Dermis blood vessel endothelial cell (primary cell): ENCODE data around the gene ZNF217. TPM values are rescaled to one million over a fixed set of nuclear protein-coding genes. Genes with fewer than 3 reads are reported as not detected.
A peak's percentile ranks its signal among the peaks of the same experiment; 100 is the strongest.
"Not testable (repeated sequence)": the region's sequence is repeated elsewhere in the genome, so short reads cannot be mapped to it uniquely, and the experiment has no call there.

Experiments used
- DNase-seq: peaks from one replicate; pipeline ENCODE4 v3.0.0; 2010
- total RNA-seq: library from RNA; depleted of rRNA; stranded (reverse); fragments of >200 nt; gene quantifications from 2 replicates; pipeline ENCODE4 v1.2.3, GENCODE V29; 2014

The ZNF217 gene
- total RNA-seq, 1 donor from 2014 or later: 17.5 TPM

DNA sequence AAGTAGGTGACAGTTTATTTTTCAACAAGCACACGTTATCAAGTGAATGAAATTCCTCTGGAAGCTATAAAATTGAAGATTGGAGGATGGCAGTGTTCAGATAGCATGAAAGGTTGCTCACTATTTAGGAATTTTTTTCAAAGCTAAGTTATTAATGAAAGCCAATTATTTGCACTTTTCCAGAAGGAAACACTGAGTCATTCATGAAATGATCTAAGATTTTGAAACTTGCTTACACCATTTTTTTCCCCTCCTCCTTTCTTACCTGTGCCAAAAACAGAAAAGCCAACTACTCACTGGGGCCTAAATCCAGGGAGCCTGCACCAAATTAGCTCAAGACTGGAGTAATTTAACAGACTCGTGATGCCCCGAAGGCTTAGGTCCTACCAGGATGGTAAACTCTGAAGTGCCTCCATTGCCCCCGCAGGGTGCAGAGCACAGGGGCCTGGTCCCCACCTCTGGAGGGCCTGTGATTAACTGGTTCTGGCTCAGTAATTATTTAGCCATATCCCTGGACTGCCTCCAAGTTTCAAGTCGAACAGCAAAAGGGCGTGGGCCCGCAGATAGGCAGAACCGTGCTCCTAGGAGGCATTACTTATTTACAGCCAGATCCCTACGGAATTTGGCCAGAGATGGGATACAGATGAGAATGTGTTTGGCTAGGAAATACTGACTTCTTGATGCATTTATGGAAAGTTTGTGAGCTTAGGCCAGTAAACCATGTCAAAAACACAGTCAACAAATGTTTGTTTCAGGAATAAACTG lies 28.0 kb upstream of the ZNF217 start:
- peak; percentile 83 for DNase-seq

DNA sequence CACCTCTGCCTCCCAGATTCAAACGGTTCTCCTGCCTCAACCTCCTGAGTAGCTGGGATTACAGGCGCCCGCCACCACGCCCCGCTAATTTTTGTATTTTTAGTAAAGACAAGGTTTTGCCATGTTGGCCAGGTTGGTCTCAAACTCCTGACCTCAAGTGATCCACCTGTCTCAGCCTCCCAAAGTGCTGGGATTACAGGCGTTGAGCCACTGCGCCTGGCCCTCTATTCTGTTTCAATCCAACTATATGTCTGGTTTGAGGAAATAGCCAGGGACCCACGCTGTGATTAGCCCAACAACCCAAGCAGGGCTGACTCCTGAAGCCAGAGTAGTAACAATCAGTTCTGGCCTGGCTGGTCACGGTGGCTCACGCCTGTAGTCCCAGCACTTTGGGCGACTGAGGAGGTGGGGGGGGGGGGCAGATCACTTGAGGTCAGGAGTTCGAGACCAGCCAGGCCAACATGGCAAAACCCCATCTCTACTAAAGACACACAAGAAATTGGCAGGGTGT lies 24.9 kb upstream of the ZNF217 start:
- DNase-seq: not testable (repeated sequence)

DNA sequence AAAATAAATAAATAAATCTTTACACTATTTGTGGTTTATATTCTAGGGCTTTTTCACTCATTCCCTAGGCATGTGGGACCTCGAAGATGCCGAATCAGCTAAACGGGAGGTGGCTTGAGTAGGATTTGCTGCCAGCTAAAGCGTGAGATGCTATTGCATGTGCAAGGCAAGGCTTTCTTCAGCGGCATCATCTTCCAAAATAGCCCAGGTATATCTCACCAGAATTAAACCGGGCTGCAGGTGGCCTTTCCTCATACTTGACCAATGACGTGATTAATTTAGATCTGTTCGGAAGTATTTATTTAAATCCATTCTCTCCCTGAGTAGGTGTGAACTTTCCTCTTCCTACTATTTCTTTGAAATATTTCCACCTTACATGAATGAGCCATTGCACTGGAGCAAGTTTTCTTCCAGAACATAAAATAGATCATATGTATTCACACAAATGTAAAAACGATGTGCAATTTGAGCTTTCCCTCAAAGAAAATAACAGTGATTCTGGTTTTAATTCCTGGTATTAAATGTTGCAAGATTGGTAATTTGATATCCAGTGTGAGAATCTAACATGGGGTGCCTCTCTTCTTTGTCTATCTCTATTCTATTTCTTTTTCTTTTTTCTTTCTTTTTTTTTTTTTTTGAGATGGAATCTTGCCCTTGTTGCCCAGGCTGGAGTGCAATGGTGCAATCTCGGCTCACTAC lies 24.3 kb upstream of the ZNF217 start:
- no peak for DNase-seq

DNA sequence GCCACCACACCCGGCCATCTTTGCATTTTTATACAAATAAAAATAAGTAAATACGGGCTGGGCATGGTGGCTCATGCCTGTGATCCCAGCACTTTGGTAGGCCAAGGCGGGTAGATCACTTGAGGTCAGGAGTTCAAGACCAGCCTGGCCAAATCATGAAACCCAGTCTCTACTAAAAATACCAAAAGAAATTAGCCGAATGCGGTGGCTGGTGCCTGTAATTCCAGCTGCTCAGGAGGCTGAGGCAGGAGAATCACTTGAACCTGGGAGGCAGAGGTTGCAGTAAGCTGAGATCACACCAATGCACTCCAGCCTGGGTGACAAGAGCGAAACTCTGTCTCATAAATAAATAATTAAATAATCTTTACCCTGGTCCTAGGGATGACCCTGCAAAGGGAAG lies 22.9 kb upstream of the ZNF217 start:
- not testable (repeated sequence) for DNase-seq

DNA sequence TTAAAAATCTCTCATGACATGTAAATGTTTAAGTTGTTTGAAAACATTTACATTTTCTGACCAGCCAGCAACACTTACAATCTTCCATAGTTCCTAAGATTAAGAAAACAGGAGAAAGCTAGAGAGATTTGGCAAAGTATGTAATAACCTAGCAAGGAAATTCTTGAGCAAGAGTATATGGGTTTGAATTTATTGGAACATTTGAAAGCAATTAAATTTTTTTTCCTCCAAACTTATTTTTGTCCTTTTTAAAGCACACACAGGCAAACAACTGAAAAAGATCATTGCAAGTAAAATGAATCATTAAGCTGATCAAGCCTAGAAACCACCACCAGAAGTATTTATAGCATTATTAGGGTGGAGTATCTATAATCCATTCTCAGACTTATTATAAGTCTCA lies 20.1 kb upstream of the ZNF217 start:
- no peak for DNase-seq

DNA sequence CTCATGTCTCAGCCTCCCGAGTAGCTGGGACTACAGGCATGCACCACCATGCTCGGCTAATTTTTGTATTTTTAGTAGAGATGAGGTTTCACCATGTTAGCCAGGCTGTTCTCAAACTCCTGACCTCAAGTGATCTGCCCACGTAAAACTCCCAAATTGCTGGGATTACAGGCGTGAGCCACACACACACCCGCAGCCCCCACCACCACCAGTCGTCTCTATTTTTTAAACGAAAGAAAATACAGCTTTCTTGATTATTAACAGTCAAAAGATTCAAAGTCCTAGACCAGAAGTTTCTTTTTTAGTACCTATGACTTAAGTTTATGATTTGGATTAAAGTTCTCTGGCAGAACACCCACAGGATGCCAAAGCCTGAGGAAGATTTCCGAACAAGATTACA lies 18.6 kb upstream of the ZNF217 start:
- DNase-seq: not testable (repeated sequence)

DNA sequence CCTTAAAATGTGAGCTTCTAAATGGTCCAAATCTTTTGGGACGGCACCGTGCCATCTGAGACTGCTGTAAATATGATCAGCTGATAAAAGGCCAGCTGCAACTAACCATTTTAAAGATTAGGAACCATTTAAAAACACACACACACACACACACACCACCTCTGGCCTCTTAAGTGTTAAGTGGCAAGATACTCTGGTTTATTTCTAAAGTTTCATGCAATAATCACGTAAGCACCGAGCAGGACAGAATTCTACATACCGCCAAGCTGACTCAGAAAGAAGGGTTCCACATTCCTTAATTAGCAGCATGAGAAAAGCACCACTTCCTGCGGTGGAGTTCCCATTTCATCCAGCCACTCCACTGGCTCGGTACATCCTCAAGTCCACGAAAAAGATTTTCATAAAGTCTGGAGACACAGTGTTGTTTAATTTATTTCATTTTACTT lies 17.8 kb upstream of the ZNF217 start:
- DNase-seq: peak; percentile 79

DNA sequence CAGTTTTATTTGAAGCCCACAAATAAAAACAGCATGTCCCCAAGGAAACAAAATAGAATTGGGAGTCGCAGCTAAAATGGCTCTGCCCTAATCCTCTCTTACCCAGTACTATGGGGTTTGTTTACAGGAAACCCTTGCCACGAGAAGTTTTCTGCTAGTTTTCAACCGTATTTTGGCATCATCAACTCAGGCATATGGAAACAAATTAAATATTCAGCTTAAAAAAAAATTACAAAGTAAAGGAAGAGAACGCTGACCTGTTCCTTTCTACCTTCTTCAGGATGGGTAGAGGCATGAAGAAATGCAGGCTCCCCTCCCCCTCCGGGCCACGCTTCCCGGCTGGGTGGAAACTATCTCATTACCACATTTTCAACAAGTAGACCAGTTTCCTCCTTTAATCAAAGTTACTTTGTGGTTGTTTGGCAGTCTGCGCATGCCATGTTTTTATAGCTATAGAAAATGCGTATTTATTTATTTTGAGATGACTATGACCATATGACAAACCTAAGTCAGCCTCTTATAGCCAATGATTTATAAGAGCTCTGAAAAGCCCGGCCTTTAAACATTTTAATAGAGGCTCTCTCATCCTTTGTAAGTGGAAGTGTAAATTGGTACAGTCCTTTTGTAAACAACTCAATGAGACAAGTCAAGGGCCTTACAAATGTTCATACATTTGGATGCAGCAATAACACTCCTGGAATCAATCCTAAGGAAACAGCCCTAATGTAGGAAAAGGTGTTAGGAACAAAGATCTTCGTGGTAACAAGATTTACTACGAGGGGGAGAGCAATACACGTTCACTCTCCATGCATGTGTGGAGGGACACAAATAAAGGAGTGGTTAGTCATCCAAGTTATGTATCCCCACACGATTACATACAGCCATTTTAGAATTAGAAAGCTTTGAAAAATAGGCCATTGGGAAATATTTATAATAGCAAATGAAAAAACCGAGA lies 16.1 kb upstream of the ZNF217 start:
- DNase-seq: peak; percentile 46

DNA sequence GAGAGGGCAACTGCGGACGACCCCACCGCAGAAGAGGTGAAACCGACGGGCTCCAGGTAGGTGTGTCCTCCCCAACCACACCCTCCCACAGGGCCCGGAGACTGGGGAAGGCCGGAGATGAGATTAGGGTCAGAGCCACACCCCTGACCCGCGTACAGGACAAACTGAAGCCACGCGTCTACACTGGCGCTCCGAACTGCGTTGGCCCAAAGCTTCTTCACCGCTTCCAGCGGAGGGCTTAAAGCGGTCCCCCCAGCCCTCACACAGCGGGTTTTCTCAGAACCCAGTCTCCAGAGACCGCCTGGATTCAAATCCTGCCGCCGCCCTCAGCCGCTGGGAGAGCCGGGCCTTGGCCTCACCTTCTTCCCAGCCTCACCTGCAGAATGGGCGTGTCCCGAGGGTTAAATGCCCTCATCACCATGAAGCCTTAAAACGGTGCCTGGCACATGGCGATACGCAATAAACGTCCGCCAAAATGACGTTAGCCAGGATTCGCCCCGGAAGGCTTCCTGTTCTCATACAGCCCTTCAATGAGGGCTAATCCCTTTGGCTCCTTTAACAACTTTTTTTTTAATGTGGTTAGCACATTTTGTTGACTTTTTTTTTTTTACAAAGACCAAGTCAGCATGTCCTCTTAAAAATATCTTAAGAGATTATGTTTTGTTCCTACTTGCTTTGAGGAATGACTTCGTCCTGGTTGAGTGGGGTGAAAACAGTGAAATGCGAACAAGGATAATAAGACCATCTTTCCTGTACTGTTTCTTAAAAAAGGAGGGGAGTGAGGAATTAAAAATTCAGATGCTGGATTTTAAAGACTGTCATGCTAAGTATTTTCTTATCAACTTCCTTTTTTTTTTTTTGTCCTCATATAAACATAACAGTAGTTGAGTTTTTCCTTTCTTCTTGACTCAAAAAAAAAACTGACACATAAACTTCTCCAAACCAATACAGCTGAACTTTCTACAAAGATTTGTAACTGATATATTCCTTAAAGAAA lies 15.1 kb upstream of the ZNF217 start:
- DNase-seq: no peak

DNA sequence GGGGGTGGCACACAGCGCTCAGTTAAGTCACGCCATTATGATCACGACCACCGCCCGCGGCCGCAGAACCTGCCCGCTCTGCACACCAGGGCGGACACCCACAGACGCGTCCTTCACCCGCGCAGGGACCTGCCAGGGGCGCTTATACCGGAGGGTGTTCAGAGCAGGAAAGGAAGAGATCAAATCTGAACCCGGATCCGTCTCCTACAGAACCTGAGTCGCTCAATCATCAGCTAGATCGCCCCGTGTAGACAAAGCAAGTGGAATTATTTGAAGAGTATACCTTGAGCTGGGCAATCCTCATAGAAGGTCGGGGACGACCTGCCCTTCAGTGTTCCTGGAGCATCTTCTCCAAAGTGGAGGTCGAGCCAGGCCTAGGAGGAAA lies 14.4 kb upstream of the ZNF217 start:
- DNase-seq: no peak

DNA sequence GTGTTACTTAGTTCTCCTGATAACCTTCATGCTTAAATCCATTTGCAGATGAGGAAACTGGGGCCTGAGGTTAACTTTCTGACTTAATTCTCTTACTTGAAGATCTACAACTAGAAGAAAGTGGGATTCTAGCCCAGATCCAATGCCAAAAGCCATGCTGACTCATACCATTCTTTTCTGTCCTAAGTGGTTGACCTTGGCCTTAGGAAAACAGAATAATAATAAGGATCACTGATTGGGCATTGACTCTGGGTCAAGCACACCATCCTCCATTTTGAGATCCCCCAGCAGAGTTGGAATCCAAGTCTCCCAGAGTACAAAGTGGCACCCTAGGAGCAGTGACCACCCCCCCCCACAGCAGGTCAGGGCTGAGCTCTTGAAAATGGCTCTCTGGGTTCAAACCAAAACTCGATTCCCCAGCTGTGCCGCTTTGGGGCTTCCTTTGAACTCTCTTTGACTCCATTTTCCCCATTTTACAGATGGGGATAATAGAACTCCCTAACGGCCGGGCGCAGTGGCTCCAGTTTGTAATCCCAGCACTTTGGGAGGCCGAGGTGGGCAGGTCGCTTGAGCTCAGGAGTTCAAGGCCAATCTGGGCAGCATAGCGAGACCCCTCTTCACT lies 12.8 kb upstream of the ZNF217 start:
- DNase-seq: peak; percentile 89

DNA sequence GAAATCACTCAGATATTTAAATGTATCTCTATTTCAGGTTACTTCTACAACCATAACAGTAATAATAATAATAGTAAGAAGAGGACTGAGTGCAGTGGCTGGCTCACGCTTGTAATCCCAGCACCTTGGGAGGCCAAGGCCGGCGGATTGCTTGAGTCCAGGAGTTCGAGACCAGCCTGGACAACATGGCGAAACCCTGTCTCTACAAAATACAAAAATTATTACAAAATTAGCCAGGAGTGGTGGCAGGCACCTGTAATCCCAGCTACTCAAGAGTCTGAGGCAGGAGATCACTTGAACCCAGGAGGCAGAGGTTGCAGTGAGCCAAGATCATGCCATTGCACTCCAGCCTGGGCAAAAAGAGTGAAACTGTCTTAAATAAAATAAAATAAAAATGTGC lies 11.8 kb upstream of the ZNF217 start:
- not testable (repeated sequence) for DNase-seq

DNA sequence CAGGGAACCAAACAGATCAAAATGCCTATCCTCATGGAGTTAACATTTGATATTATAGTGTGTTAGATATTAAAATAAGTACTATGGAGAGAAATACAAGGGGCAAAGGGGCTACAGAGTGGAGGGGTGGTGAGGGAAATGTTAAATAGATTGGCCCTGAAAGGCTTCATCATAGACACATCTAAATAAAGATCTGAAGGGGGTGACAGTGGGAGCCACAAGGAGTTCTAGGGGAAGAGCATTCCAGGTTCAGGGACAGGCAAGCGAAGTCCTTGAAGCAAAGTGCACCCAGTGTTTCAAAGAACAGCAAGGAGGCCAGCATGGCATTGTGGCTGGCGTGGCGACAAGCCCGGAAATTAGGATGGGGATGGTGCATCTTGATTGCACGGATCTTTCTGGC lies 11.2 kb upstream of the ZNF217 start:
- not testable (repeated sequence) for DNase-seq

DNA sequence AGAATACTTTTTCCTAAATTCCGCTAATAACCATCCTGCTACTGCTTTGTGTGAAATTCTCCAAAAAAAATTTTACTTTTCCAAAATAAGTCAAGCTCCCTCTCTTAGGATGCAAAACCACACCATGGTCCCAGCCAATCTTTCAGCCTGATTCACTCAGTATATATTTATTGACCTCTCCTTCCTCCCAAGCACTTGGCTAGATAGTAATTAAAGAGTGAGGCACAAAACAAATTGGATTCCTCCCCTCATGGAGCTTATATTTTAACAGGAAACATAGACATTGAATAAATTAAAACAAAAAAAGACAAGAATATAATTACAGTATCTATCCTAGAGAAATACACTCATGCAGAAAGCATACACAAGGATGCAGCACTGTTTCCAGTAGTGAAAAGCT lies 9.0 kb upstream of the ZNF217 start:
- no peak for DNase-seq

DNA sequence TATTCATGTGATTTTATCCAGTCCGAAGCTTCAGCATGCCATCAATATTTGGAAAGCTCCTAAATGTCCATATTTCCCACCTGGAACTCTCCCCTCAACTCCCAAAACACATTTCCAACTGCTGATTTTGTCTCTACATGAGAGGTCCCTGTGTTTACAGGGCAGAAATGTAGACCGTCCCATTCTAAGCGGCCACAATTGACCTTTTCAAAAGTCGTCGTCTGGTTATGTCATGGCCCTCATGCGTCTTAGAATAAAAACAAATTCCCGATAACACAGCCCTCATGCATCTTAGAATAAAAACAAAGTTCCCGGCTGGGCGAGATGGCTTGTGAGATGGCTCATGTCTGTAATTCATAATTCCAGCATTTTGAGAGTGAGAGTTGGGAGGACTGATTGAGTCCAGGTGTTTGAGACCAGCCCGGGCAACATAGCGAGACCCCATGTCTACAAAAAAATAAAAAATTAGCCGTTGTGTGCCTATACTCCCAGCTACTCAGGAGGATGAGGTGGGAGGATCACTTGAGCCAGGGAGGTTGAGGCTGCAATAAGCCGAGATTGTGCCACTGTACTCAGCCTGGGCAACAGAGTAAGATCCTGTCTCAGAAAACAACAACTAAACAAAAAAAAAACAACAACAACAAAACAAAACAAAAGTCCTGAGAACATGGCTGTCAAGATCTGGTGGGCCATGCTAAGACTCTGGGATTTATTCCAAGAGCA lies 6.4 kb upstream of the ZNF217 start:
- DNase-seq: no peak

DNA sequence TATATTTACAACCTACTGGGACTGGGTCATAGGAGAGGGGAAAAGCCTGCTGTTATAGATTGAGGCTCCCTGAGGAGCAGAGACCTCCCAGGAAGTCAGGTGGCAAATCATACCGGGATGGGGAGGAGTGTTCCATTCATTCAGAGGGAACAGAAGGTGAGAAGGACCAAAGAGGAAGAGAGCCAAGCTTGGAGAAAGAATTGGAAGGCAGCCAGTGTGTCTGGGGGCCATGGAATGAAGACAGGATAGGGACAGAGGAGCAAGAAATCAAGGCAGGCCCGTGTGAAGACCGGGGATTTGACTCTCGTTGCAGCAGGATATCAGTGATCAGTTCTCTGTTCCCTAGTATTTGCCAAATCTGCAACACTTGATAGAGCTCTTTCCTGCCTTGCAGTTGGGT lies 5.7 kb upstream of the ZNF217 start:
- no peak for DNase-seq

DNA sequence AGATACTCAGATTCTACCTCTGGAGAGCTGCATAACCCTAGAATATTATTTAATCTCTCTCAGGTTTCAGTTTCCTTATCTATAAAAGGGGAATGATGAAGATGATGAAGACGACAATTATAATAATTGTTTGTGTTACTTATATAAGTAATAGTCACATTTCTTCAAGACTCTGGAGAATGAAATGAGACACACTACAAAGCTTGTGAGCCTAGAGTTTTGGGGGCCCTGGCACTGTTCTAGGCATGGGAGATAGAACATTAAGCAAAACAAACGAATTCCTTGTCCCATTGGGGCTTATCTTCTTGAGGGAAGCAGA lies 5.4 kb upstream of the ZNF217 start:
- no peak for DNase-seq

DNA sequence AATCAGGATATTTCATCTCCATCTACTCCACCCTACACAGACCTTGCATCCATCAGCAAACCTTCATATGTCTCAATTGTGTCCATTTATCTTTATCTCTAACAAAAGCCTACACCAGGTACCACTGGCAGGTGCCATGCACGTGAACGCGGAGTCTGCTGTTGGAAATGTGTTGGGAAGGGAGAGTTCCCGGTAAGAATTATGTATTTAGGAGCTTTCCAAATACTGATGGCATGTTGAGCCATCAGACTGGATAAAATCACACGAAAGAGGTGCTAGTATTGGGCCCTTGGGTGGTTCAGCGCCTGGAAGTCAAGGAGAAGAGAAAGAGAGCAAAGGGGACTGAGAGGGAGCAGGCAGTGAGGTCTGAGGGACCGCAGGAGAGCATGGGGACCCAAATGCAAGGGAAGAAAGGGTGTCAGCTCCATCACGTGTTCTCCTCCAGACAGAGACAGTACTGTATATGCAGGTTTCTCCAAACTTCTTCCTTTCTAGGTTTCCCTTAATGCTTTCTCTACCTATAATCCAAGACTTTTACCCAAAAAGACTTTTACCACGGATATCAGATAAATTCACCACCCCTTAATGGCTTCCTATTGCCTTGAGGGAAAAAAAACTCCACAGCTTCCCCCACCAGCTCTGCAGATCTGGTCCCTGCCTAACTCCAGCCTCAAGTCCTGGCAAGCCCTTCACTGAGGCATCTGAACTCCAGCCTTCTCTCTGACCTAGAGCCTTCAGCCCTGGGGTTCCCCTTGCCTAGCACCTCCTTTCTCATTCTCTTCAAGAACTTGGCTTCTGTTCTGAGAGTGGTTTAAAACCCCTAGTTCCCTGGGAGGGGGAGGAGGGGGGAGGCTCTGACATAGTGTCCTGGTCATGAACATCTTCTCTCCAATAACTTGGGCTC lies 4.8 kb upstream of the ZNF217 start:
- no peak for DNase-seq

DNA sequence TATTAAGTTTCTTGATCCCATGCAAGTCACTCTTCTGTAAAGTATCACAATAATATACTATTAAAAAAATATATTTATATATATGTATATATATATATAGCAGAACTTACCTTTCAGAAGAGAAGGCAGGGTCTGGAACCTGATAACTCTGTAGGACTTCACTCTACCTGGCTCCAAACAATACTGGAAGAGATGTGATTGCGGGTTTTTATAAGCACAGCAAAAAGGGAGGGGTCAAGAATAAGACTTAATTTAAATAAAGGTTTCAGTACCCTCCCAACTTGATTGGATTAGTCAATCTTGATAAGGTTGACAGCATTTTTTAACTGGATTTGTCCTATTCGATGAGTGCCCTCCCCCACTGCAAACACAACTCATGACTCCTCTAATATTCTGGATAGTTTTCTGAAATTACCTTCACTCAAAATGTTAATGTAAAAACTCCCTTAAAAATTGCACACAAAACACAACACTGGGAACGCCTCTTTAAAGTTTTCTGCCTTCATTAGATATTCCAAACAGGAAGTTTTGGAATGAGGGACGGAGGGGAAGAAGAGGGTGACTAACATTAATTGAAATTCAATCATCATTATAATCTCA lies 4.0 kb upstream of the ZNF217 start:
- DNase-seq: no peak
